NCI-H510A treated with DMSO at 0.1 percent for 48 hours (cell line): ENCODE results near the gene CAPN11.

Experiments
- DNase-seq: peaks from one replicate; lab custom pipeline; 2025; lab: John Stamatoyannopoulos, UW

The CAPN11 gene

DNA sequence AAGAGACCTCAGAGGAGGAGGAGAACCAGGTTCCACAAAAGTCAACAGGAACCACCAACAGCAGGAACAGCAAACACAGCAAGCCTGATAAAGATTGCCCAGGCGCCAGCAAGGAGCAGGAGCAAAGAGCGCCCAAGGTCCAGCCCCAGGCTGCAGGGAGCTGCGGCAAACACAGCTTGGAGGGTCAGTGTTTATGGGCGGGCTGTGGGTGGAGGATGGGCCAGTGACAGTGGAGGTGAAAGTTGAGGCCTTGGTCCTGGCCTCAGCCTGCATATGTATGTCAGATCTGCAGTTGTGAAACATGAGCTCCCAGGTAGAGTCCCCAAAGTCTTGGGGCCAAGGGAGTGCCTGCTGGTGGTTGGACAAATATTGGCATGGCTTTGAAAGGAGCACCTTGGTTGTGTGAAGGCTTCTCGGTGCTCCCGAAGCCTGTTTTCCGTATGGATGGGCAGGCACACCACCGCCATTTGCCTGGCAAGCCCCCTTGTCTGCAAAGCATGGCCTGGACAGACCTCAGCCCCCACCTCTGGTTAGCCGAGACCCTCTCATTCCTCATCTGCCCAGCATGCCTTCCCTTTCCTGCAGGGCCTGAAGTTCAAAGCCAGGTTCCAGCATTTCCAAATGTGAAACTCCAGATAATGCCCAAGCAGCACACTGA is 2.0 kb upstream of the CAPN11 start:
- no peak for DNase-seq

DNA sequence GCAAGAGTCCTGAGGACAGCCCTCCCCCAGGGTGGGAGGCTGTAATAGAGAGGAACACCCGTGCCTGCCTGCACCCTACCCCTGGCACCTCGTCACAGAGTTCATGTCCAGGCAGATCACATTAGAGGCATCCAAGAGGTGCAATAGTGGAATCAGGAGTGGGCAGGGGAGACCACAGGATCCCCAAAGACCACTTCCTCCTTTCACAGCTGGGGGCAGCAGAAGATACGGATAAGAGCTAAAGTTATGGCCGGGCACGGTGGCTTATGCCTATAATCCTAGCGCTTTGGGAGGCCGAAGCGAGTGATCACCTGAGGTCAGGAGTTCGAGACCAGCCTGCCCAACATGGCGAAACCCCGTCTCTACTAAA is 1.5 kb upstream of the CAPN11 start:
- DNase-seq: no peak

DNA sequence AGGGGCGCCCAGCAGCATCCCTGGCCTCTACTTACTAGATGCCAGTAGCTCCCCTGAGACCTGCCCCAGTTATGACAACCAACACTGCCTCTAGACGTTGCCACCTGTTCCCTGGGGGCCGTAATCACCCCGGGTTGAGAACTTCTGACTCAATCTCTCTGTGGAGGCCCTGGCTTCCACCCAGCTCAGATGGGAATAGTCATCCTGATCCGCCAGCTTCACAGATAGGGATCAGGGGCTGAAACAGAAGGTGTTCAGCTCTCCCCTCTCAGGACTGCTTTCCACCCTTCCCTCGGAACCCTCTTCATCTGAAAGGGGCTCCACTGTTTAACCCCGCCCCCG is 3.3 kb downstream of the CAPN11 start:
- no peak for DNase-seq

DNA sequence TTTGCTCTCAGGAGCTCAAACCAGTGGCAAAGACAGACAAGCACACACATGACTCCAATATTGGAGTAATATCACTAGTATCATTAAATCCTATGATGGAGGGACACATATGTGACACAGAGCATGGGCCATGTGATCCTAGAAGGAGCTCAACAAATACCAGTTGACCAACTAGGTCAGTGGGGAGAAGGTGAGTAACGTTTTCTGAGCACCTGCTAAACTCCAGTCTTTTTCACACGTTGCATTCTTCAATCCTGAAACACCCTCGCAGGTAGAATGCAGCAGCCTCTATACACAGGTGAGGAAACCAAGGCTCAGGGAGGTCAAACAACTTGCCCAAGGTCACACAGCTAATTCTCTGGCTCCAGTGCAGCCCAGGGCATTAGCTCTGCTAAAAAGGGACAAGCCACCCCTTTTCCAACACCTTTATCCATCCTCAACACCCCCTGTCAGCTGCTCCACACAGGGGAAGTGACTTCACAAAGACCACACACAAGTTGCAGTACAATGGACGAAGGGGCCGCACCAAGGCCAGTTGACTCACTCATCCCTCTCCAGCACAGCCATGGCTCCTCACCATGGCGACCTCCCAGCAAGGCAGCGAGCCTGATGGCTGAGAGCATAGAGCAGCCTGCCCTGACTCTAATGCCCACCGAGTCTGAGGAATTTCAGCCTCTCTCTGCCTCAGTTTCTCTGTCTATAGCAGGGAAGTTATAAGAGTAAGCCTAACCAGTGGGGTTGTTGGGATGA is 4.4 kb downstream of the CAPN11 start:
- DNase-seq: no peak

DNA sequence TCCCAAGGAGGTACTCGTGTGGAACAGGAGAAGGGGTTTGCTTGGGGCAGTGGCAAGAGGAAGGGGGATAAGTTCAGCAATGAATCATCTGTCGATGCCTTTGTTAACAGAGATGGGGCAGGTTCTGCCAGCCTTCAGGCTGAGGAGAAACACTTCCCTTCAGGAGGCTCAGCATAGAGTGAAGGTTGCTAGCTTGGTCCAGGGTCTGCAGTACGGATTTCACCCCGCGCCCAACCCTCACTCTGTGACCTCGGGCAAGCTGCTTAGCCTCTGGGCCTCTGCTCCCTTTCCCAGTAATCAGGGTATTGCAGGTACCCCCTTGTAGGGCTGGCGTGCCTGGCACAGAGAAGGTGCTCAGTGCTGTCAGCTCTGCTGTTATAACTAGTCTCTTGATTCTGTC is 7.5 kb downstream of the CAPN11 start:
- no peak for DNase-seq

DNA sequence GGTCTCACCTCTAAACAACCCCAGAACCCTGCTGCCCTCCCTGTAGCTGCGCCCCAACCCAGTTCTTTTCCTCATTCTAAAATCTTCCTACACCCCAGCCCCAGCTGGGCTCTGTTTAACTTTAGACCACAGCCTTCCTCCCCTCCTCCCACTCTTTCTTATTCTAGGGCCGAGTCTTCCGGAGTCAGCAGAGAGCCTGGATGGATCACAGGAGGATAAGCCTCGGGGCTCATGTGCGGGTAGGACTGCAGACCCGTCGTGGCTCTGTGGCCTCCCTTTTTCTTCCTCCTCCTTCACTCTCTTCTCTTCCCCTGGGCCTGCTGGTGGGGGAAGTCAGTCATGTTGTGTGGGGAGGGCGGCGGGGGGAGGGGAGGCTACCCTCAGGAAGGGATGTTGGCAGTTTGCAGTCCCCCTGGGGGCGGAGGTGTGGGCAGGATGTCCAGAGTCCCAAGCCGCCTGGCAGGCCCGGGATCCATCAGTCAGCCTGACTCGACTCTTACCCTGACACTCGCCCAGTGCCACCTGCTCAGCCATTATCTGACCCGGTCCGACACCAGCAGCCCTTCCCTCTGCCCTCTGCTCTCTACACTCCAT is 8.1 kb downstream of the CAPN11 start:
- no peak for DNase-seq

DNA sequence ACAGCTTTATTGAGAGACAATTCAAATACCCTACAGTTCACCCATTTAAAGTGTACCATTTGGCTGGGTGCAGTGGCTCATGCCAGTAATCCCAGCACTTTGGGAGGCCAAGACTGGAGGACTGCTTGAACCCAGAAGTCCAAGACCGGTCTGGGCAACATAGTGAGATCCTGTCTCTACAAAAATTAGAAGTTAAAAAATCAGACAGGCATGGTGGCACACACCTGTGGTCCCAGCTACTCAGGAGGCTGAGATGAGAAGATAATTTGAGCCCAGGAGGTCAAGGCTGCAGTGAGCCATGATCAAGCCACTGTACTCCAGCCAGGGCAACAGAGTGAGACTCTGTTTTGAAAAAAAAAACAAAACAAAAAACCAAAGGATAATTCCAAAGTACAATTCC is 8.9 kb downstream of the CAPN11 start:
- no peak for DNase-seq

DNA sequence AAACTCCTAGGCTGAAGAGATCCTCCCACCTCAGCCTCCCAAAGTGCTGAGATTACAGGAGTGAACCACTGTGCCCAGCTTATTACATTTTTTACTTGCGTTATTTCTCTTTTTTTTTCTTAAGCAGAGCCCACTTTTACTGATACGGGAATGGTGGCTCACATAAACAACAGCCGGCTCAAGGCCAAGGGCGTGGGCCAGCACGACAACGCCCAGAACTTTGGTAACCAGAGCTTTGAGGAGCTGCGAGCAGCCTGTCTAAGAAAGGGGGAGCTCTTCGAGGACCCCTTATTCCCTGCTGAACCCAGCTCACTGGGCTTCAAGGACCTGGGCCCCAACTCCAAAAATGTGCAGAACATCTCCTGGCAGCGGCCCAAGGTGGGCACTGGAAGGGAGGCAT is 10.5 kb downstream of the CAPN11 start:
- DNase-seq: no peak

DNA sequence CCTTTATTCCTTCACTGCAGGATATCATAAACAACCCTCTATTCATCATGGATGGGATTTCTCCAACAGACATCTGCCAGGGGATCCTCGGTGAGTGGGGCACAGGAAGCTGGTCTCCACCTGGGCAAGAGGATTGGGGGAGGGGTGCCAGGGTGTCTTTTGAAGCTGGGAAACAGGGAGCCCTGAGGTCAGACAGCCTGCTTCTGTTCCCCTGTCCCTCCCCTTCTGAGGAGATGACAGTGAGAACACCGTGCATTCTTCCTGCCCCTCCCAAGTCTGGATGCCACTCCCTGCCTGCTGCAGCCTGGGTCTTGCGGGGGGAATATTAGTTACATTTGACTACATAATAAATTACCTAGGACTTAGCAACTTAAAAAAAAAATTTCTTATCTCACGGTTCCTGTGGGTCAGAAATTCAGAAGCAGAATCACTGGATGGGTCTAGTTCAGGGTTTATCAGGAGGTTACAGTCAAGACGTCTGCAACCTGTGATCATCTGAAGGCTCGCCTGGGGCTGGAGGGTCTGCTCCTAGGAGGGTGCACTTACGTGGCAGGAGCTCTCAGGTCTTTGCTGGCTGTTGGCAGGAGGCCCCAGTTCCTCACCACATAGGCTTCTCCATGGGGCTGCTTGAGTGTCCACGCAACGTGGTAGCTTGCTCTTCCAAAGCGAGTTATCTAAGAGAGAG is 11.4 kb downstream of the CAPN11 start:
- no peak for DNase-seq

DNA sequence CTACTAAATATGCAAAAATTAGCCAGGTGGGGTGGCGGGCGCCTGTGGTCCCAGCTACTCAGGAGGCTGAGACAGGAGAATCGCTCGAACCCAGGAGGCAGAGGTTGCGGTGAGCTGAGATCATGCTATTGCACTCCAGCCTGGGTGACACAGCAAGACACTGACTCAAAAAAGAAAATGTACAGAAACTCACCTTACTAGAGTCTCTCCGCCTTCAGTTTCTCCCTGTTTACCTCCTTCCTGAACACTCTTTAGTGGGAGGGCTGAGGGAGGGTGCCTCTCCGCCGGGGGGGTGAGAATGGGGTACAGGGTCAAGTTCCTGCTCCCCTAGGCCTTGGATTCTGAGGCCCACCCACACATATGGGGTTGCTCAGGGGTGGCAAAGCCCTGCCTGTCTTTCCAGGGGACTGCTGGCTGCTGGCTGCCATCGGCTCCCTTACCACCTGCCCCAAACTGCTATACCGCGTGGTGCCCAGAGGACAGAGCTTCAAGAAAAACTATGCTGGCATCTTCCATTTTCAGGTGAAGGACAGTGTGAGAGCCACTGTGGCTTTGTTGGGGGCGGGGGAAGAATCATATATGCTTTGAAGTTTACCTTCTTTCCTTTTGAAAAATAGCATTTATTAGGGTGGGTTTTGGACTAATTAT is 13.4 kb downstream of the CAPN11 start:
- DNase-seq: no peak

DNA sequence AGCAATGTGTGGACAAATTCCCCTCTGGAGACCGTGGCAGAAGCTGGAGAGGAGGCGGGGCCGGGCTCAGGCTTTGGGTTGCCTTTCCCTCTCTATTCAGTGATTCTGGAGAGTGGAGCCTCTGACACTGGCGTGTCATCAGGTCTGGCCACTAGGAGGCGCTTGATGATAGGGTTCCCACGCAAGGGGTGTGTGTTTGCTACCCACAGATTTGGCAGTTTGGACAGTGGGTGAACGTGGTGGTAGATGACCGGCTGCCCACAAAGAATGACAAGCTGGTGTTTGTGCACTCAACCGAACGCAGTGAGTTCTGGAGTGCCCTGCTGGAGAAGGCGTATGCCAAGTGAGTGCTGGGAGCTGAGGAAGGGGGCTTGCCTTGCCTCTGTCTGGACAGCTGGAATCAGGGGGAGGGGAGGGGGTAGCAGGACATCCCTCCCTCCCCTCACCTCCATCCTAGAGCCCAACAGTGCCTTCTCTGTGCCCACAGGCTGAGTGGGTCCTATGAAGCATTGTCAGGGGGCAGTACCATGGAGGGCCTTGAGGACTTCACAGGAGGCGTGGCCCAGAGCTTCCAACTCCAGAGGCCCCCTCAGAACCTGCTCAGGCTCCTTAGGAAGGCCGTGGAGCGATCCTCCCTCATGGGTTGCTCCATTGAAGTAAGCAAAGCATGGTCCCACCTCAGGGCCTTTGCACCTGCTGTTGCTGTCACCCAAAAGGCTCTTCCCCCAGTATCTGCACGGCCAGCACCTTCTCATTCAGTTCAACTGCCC is 14.3 kb downstream of the CAPN11 start:
- DNase-seq: peak; percentile 61

DNA sequence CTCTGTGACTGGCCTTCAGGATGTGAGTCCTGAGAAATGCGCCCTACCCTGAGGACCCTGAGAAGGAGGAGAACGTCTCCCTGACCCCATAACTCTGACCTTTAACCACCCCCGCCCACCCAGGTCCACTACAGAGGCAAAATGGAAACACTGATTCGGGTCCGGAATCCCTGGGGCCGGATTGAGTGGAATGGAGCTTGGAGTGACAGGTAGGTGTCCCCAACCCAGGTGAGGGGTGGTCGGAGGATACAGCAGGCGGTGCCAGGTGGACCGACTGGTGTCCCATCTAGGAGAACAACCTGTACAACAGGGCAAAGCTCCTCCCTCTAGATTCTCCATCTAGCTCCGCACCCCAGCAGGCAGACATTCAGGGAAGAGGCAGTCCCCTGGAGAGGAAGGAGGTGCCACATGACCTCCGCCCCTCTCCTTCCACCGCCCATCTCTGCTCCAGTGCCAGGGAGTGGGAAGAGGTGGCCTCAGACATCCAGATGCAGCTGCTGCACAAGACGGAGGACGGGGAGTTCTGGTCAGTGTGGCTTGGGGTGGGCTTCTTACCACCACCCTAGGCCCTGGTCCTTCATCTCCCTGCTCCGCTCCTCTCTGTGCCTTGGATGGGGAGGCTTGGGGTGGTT is 17.6 kb downstream of the CAPN11 start:
- DNase-seq: no peak

DNA sequence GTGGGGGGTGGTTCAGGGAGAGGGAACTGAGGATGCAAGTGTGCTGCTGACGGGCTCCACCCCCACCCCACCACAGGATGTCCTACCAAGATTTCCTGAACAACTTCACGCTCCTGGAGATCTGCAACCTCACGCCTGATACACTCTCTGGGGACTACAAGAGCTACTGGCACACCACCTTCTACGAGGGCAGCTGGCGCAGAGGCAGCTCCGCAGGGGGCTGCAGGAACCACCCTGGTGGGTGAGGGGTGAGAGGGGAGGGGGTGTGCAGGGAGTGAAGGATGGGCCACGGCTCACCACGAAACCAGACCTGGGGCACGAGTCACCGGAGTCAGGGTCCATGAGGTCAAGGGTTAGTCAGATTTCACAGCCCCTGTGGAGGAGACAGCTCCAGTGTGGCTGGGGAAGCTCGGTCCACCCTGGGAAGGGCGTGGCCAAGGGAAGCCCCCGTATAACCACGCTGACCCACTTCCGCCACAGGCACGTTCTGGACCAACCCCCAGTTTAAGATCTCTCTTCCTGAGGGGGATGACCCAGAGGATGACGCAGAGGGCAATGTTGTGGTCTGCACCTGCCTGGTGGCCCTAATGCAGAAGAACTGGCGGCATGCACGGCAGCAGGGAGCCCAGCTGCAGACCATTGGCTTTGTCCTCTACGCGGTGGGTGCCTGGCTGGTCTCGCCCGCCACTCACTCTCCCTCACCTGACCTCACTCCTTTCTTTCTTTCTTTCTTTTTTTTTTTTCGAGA is 18.3 kb downstream of the CAPN11 start:
- no peak for DNase-seq

DNA sequence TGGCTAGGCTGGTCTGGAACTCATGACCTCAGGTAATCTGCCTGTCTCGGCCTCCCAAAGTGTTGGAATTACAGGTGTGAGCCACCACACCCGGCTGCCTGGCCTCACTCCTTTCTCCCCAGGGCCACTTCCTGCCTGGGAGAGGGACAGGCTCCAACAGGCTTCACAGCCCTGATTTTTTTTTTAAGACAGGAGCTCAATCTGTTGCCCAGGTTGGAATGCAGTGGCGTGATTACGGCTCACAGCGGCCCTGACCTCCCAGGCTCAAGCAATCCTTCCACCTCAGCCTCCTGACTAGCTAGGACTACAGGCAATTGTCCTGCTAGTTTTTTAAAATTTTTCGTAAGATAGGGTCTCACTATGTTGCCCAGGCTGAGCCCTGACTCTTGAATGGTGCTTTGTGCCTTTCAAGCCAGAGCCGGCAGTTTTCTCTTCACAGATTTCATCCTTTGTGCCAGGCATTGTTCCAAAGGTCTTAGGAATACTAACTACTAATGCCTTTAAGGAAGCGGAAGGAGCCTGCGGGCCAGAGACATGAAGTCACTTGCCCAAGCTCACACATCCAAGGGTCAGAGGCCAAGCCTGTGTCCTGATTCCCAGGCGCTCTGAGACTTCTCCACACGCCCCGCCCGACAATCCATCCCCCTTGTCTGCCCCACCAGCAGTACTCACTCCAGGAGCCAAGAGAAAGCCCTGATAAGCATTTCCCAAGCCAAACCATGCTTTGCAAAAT is 19.2 kb downstream of the CAPN11 start:
- no peak for DNase-seq

DNA sequence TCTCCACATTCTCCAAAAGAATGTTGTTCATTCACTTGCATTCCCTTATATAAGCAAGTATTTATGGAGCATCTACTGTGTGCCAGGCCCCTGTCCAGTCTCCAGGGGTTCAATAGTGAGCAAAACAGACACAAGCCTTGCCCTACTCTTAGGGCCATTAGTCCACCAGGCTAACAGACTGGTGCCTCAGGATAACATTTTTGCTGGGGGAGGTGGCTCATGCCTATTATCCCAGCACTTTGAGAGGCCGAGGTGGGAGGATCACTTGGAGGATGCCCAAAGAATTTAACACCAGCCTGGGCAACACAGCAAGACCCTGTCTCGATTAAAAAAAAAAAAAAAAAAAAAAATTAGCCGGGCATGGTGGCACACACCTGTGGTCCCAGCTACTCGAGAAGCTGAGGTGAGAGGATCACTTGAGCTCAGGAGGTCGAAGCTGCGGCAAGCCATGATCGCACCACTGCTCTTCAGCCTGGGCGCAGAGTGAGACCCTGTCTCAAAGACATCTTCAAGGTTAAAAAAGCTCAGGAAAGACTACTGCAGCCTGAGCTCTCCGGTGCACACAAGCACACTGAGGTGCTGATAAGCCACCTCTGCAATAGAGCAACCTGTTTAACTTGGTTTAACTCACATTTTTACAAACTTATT is 19.9 kb downstream of the CAPN11 start:
- no peak for DNase-seq

DNA sequence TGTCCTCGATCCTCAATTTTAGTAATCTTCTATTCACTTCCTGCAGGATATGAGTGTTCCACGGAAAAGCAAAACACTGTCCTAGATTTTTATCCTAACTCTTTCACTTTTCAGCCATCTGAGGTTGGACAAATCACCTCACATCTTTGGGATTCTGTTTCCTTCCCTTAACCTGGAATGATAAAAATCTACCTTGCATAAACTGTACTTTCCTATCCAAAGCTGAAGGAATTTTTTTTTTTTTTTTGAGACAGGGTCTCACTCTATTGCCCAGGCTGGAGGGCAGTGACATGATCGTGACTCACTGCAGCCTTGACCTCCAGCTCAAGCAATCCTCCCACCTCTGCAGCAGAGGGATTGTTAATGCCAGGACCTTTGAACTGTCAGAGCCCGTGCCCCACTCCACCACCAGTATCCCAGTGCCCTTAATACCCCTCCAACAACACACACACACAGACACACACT is 20.5 kb downstream of the CAPN11 start:
- no peak for DNase-seq

DNA sequence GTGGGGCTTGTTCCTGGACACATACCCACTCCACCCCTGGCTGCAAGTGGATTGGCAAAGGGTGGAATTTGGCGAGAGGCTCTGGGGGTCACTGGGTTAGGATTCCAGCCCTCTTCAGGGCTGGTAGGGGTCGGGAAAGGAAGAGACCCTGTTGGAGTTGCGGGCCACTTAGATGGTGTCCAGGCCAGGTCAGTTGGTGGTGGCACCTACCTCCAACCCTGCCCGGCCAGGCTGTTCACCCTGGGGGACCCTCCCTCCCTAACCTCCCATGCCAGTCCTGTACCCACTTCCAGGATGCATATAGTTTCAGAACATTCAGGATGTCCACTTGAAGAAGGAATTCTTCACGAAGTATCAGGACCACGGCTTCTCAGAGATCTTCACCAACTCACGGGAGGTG is 21.0 kb downstream of the CAPN11 start:
- no peak for DNase-seq

DNA sequence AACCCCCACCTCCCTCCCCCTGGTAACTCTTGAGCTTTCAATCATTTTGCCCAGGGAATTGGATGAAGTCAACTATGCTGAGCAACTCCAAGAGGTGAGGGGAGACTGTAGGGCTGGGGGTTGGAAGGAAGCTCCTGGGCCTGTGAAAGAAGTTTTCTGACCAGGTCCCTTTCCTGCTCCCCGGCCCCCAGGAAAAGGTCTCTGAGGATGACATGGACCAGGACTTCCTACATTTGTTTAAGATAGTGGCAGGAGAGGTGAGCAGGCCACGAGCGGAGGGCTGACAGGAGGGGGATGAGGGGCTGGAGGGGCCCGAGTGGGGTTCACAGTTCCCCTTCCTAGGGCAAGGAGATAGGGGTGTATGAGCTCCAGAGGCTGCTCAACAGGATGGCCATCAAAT is 21.8 kb downstream of the CAPN11 start:
- no peak for DNase-seq

DNA sequence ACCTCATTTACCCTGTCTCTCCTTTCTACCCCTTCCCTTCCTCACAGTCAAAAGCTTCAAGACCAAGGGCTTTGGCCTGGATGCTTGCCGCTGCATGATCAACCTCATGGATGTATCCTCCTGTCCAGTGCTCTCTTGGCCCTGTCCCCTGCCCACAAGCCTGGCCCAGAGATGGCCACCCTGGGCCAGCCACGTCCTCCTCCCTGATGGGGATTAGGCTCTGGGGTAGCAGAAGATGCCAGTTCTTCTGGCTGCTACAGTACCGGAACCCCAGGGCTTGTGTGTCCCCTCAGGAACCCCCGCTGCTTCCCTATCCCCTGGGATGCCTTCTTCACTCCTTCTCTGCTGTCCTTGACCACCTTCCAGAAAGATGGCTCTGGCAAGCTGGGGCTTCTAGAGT is 22.3 kb downstream of the CAPN11 start:
- DNase-seq: no peak
